Astrocyte of the spinal cord (primary cell): Measurements from ENCODE around the gene MBD3L3.

Source experiments
- DNase-seq: peaks from one replicate; pipeline ENCODE4 v3.0.0; 2011; ENCODE audit warnings: low read depth, low spot score
- H3K4me3 ChIP-seq: 2 replicates; pipeline ENCODE4 v1.5.1; 2011; ENCODE audit warnings: low read depth, mild to moderate bottlenecking, low read length, moderate library complexity
- CTCF ChIP-seq: IDR thresholded peaks from 2 replicates; pipeline ENCODE4 v1.5.1; 2012; ENCODE audit warnings: low read depth, mild to moderate bottlenecking, low read length, inconsistent platforms
- in situ Hi-C: cut with HindIII; loops from 2 replicates; pipeline ENCODE4 v1.10.0; 2017; ENCODE audit warnings: low sequenced_read_pairs

The MBD3L3 gene

DNA sequence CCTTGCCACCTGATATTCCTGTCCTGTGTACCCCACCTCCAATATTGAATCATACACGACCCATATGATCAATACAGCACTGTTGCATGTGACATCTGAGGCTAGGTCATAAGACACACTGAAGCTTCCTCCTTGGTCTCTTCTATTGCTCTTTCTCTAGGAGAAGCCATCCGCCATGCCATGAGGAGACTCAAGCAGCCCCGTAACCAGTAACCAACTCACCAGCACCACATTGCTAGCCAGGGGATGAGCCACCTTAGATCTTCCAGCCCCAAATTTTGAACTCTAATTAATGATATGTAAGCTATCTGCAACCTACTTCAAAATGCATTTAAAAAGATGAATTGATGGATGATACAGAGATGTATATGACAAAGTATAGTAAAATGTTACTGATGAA is 39.6 kb upstream of the MBD3L3 start:
- H3K4me3 ChIP-seq = peak overlapping the region; percentile 75
- DNase-seq = no peak
- in situ Hi-C loops = no loop called here
- TF ChIP-seq CTCF = no peak

DNA sequence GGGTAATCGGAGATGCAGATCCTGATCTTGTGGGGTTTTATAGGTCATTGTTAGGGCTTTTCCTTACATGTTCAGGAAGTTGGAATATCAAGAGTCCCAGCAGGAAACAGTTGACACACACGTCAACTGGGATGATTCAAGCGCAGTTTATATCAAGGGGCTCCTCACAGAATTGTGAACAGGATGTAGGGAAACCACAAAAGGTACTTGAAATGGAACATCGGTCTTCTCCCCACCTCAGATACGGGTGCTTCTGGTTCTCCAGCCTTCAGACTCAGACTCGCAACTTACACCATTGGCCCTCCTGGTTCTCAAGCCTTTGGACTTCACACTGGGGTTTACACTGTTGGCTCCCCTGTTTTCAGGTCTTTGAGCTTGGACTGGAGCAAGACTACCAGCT is 30.5 kb upstream of the MBD3L3 start:
- in situ Hi-C loops = no loop called here
- no peak overlapping the region for H3K4me3 ChIP-seq
- TF ChIP-seq CTCF = no peak
- DNase-seq = no peak

- peak; percentile 46 for DNase-seq
- H3K4me3 ChIP-seq = no peak overlapping the region
- in situ Hi-C loops = no loop called here
- TF ChIP-seq CTCF = no peak
These were observed 24.8 kb upstream of the MBD3L3 start for GRCh38 chr19:7083076-7083956.

DNA sequence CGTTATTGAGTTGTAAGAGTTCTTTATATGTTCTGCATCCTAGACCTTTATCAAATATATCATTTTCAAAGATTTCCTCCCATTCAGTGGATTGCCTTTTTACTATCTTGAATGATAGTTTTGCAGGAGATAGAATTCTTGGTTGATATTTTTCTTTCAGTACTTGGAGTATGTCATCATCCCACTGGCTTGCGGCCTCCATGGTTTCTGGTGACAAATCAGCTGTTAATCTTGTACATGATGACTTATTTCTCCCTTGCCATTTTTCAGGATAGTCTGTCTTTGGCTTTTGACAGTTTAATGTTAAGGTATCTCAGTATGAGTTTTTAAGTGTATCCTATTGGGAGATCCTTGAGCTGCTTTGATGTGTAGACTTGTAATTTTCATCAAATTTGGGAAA is 19.5 kb upstream of the MBD3L3 start:
- TF ChIP-seq CTCF = no peak
- DNase-seq = no peak
- in situ Hi-C loops = no loop called here
- no peak overlapping the region for H3K4me3 ChIP-seq

DNA sequence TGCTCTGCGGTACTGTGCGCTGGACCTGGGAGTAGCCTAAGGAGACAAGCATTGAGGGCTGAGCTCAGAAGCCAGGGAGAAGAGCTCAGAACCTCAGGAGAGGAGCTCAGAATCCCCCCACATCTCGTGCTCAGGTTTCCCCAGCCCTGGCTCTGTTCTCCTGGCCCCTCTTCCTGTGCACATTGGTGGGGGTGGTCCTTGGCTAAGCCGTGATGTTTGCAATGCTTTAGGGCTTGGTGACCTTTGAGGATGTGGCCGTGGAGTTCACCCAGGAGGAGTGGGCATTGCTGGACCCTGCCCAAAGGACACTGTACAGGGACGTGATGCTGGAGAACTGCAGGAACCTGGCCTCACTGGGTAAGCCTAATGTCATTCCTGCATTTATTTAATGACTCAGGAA is 17.7 kb upstream of the MBD3L3 start:
- in situ Hi-C loops = no loop called here
- no peak overlapping the region for H3K4me3 ChIP-seq
- DNase-seq = no peak
- TF ChIP-seq CTCF = no peak

GRCh38 chr19:7074705-7075282 is 16.3 kb upstream of the MBD3L3 start:
- in situ Hi-C loops = no loop called here
- no peak for TF ChIP-seq CTCF
- H3K4me3 ChIP-seq = no peak overlapping the region
- no peak for DNase-seq
